Measurements from ENCODE around the gene GRIP2.
A peak's percentile ranks its signal among the peaks of the same experiment; 100 is the strongest.

GRIP2 gene

GRCh38 chr3:14463330-14464140 lies 76.6 kb downstream of the GRIP2 start:
- DNase-seq, result no peak

GRCh38 chr3:14462738-14463137 lies 77.4 kb downstream of the GRIP2 start:
- DNase-seq, result no peak

DNA sequence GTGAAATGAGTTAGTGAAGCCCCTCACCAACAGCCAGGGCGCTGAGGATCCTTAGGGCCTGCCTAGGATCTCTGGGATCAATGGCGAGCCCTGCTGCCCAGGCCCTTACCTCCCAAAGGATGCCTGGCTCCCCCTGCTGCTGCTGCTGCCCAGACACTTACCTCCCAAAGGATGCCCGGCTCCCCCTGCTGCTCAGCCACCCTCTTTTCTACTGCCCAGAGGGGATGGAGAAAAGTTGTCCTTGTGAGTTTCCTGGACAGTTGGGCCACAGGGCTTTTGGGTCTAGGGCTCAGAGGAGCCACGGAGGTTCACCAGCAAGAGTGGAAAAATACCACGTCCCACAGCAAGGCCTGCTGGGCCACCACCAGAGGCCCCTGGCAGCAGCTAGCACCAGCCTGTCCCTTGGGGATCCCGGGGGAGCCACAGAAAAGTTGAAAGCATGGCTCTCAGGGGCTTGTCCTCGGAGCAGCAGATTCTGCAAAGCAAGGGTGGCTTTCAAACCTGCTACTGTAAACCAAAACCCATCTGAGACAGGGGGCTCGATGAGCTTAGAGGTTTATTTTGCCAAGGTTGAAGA lies 78.3 kb downstream of the GRIP2 start:
- DNase-seq, result peak; percentile 34

DNA sequence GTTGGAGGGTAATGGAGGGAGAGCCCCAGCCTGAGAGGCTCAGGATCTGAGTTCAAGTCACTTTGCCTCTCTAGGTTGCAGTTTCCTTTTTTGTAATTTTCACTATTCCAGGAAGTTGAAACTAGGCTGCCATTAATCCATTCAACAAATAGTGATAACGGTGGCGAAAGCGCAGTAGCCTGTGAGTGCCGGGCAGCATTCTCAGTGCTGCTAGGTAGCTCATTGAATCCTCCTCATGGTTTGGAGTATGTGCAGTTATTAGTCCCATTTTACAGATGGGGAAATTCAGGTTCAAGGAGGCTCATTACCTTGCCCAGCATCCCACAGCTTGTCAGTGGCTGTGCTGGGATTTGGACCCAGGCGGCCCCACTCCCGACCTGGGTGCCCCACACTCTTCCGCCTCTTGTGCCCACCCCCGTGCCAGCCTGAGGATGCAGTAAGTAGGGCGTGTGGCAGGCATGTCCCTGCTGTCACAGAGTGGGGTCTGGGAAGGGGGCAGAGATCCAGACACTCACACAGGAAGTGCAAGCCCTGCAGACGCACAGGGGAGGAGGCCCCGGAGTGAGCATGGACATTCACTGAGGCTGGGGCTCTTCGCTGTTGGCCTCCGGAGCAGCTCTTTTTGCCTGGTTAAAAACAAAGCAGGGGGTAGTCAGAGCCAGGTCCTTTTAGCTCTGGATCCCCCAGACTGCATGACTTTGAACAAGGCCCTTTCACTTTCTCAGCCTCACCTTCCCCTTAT lies 79.0 kb downstream of the GRIP2 start:
- DNase-seq, result no peak

GRCh38 chr3:14460342-14461005 lies 79.7 kb downstream of the GRIP2 start:
- no peak for DNase-seq

DNA sequence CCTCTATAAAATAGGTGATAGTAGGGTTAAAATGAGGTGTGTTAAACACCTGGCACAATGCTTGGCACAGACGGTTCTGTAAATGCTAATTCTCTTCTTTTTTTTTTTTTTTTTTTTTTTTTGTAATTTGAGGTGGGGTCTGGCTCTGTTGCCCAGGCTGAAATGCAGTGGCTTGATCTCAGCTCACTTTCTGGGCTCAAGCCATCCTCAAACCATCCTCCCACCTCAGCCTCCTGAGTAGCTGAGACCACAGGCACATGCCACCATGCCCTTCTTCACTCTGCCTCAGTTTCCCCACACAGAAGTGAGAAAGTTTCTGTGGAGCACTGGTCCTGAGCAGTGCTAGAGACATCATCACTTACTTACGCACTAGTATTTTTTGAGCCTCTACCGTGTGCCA lies 80.4 kb downstream of the GRIP2 start:
- no peak for DNase-seq

DNA sequence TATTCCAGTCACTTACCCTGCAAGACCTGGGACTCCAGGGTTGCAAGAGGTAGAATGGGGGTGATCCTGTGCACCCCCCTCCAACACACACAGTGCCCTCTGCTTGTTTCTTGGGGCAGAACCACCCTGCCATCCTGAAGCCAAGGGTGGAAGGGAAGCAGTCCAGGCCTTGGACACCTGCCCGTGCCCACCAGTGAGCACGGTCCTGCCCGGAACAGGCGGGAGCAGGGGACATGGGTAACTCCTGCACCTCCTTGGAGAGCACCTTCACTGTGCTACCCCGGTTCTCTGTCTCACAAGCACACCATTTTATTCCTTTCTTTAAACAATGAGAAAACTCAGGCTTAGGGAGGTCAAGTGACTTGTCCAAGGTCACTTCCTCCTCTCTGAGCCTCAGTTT lies 80.8 kb downstream of the GRIP2 start:
- DNase-seq, result no peak

GRCh38 chr3:14458434-14459275 lies 81.5 kb downstream of the GRIP2 start:
- no peak for DNase-seq

GRCh38 chr3:14457999-14458398 lies 82.1 kb downstream of the GRIP2 start:
- DNase-seq, result no peak

GRCh38 chr3:14457481-14457880 lies 82.7 kb downstream of the GRIP2 start:
- no peak for DNase-seq

DNA sequence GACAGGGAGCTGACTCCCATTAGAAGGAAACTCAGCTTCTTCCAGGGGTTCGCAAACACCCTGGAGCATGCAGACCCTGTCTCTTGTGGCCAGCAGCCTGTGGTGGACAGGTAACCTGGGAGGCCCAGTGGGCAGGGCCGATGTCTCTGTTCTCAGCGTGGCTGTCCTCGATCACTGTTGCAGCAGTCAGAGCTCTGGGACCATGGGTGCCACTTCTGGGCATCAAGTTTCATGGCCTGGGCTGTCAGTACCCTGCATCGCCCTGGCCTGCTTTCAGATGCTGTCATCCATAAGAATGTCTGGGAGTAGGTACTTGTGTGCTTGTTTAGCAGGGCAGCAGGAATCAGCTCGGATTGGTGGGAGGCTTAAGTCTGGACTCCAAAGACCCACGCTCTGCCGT lies 83.3 kb downstream of the GRIP2 start:
- DNase-seq, result no peak

- DNase-seq, result no peak
Measured at GRCh38 chr3:14455571-14456317, 84.4 kb downstream of the GRIP2 start.

DNA sequence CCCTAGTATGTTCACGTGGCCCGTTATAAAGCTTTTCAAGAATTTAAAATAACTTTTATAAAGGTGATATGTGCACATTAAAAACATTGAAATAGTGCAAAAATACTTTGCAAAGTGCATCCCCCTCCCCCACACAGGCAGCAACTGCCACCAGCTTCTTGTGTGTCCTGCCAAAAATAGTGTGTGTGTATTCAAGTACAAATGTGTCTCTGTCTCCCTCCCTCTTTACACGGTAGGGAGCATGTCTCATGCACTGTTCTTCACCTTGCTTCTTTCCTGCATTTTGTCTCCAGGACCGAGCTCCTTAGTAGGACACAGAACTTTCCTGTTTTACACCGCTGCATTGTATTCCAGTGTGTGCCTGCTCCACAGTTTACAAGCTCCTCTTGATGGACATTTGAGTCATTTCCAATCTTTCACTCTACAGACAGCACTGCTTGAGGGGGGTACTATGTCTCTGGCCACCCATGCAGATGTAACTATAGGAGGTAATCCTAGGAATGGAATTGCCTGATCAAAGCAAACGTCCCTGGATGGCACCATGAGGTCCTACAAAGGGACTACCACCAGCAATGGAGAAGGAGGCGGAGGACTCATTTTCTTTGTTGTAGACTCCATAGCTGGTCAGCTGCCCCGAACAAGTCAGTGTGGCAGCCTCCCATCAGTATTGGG lies 85.4 kb downstream of the GRIP2 start:
- no peak for DNase-seq

DNA sequence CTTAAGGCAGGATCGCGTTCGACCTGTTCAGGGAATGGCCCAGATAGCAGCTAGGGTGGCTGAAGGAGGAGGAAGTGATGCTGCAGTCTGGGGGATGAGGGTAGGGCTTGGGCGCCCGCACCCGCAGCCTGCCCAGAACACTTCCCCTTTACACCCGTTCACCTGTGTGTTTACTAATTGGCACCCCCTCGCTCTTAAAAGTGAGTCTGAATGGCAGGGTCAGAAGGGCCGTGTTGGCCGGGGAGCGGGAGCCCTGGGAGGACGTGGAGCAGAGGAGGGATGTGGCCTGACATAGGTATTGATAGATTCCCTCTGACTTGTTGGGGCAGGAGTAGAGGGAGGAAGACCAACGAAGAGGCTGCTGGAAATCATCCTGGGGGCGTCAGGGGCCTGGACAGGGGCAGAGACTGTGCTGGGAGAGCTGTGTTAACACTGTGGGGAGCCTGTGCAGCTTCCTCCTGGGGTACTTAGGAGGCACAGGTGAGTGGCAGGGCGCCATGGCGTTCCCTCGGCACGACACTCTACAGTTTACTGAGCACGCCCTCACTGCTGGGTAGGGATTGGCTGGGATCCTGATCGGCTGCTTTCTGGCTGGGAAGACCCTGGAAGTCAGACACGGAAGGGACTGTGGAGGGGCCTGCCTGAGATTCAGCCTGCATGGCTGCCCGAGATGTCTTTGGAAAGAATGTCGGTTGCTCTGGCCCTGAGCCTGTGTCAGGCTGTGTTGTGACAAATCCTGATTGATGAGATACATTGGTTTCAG lies 86.1 kb downstream of the GRIP2 start:
- no peak for DNase-seq

DNA sequence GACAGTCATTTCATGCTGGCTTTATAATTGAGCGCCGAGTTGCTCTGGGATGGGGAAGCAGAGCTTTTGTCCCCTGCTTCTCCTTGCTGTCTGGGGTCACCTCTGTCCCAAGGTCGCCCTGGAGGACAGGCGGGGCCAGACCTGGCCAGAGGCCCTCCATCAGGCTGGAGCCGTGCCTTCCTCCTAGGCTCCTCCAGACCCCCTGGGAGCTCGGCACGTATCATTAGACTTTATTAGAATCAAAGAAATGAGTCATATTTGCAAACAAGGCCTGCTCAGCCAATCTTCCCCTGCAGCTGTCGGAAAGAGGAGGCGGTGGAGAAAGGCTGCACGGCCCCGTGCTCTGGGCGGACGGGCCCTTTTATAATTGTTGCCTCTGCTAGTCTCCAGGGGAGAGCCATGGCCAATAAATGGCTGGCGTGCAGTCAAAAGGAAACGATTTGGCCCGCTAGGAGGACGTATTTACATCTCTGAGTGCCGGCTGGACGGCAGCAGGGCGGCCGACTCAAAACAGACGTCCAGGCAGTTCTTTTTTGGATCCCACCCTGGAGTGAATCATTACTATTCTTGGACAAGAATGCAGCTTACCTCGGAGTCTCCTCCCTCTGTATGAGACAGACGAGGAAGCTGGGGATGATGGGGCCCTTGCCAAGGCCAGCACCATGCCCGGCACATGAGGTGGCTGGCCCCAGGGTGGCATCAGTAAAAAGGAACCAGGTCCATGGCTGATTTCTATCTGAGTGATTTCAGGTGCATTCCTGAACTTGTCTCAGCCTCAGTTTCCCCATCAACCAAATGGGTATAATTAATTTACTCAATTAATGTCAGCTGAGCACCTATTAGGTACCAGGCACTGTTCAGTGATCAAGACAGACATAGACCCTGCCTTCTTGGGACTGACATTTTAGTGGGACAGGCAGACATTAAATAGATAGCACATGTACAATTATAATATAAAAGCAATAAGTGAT lies 87.1 kb downstream of the GRIP2 start:
- no peak for DNase-seq

DNA sequence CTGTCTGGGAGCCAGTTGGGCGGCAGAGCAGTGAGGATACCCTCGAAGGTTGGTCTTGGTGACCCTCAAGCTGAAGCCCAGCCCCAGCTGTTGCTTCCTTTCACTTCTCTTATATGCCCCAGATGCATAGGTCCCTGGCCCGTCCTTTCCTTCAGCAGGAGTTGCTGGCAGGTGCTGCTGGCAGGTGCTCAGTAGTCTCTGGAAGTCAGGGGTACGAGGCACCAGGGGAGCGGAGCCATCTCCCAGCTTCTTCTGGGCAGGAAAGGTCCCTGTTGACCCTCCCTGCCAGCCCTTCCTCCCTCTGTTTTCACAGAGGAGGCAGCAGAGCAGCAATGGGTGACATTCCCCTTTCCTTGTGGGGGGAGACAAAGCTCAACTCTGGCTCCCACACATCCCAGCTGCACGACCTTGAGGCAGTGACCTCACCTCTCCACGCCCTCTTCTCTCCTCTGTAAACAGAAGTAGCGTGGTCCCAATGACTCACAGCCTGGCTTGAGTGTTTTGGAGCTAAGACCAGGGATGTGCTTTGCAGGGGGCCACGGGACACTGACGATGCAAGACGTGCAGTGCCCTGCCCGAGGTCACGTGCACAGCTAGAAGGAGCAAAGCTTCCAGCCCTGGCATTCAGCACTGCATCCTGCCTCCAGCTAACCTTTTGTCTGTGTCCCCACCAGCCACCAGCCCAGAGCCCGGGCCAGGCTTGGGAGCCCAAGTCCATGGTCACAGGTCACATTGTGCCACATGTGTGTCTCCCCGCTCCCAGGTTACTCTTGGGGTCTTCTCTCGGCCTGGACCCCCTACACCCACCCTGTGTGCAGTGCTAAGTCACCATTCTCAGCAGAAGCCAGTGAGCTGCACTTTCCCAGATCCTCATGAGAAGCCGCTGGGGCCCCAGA lies 88.0 kb downstream of the GRIP2 start:
- DNase-seq, result no peak

DNA sequence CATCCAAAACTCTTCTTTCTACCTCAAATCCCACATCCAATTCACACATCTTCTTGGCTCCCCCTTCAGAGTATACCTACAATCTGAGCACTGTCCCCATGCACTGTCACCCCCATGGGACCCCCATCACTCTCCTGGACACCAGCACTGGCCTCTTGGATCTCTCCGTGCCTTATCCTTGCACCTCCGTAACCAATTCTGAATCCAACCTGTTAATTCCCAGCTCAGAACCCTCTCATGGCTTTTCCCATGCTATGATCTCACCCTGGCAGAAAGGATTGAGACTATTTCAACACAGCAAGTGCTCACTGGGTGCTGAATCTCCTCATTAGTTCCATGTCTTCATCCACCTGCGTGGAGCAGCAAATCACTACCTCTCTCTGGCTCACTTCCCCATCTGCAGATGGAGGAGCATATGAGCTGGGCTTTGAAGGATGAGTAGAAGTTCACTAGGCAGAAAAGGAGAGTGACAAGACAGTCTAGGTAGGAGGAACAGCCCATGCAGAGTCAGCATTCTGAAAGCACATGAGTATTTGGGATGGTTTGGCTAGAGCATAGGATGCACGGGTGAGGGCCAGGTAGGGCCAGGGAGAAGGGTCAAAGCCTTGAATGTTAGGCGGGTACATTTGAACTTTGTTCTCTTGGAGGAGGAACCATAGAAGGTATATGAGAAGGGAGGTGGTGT lies 89.1 kb downstream of the GRIP2 start:
- DNase-seq, result no peak

Data from CD4-positive, alpha-beta T cell treated with Interleukin-4 for 4 hours (primary cell).